ENCODE data around the gene OGFOD2. TPM values are rescaled to one million over a fixed set of nuclear protein-coding genes. Genes with fewer than 3 reads are reported as not detected.

The OGFOD2 gene
- total RNA-seq, 1 donor from 2014 or later, result 8.9 TPM

DNA sequence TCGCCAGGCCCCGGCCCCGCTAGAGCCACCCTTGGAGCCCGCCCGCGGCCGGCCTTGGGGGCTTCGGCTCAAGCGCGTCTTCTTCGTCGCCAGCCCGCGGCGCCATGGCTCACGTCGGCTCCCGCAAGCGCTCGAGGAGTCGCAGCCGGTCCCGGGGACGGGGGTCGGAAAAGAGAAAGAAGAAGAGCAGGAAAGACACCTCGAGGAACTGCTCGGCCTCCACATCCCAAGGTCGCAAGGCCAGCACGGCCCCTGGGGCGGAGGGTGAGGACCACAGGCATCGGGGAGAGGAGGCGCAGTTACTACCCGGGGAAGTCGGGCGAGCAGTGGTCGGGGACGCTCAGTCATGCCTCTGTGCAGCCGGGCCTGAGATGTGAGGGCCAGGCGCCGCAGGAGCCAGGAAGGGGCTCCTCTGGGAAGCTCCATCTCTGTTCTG is 6.0 kb downstream of the OGFOD2 start:
- peak overlapping the region; percentile 79 for H3K4me3 ChIP-seq (ENCODE audit: low read depth, low read length)
- TF ChIP-seq, protein P1, sequence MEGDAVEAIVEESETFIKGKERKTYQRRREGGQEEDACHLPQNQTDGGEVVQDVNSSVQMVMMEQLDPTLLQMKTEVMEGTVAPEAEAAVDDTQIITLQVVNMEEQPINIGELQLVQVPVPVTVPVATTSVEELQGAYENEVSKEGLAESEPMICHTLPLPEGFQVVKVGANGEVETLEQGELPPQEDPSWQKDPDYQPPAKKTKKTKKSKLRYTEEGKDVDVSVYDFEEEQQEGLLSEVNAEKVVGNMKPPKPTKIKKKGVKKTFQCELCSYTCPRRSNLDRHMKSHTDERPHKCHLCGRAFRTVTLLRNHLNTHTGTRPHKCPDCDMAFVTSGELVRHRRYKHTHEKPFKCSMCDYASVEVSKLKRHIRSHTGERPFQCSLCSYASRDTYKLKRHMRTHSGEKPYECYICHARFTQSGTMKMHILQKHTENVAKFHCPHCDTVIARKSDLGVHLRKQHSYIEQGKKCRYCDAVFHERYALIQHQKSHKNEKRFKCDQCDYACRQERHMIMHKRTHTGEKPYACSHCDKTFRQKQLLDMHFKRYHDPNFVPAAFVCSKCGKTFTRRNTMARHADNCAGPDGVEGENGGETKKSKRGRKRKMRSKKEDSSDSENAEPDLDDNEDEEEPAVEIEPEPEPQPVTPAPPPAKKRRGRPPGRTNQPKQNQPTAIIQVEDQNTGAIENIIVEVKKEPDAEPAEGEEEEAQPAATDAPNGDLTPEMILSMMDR (conservative IDR thresholded peaks at IDR 0.05; ENCODE audit: low read depth, low read length), result no peak
- DNase-seq (ENCODE audit: low read depth), result no peak

DNA sequence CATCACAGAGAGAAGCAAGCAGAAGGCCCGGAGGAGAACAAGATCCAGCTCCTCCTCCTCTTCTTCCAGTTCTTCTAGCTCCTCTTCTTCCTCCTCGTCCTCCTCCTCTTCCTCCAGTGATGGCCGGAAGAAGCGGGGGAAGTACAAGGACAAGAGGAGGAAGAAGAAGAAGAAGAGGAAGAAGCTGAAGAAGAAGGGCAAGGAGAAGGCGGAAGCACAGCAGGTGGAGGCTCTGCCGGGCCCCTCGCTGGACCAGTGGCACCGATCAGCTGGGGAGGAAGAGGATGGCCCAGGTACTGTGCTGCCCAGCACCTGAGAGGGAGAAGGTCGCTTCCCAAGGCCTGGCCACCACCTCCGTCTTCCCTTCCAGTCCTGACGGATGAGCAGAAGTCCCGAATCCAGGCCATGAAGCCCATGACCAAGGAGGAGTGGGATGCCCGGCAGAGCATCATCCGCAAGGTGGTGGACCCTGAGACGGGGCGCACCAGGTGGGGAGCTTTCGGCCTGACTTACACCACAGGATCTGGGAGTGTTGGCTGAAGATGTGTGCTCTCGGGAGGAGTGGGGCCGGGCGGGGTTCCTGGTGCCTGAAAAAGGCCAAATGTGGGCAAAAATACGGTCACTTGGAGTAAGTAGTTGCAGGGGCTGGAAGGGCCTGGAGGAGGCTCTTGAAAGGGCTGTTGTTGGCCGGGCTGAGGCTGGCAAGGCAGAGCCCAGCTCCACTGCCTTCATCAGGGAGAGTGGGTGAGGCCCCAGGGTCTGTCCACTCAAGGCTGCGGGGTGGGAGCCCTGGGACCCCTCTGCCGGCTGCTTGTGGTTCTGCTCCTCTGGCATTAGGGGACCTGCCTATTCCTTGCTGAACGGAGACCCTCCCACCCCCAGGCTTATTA is 6.8 kb downstream of the OGFOD2 start:
- TF ChIP-seq, protein P1 (conservative IDR thresholded peaks at IDR 0.05; ENCODE audit: low read depth, low read length), result no peak
- no peak for DNase-seq (ENCODE audit: low read depth)
- peak overlapping the region; percentile 79 for H3K4me3 ChIP-seq (ENCODE audit: low read depth, low read length)

DNA sequence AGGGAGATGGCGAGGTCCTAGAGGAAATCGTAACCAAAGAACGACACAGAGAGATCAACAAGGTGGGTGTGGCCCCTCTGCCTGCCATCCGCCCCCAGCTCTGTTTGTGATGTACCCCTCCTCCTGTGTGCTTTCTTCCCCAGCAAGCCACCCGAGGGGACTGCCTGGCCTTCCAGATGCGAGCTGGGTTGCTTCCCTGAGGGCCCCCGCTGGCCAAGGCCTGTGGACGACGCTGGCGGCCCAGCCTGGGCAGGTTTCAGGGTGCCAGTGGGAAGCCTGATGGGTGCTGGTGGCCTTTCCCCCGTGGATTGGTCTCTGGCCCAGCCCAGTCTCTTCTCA is 7.4 kb downstream of the OGFOD2 start:
- no peak overlapping the region for H3K4me3 ChIP-seq (ENCODE audit: low read depth, low read length)
- TF ChIP-seq, protein P1 (conservative IDR thresholded peaks at IDR 0.05; ENCODE audit: low read depth, low read length), result no peak
- no peak for DNase-seq (ENCODE audit: low read depth)

DNA sequence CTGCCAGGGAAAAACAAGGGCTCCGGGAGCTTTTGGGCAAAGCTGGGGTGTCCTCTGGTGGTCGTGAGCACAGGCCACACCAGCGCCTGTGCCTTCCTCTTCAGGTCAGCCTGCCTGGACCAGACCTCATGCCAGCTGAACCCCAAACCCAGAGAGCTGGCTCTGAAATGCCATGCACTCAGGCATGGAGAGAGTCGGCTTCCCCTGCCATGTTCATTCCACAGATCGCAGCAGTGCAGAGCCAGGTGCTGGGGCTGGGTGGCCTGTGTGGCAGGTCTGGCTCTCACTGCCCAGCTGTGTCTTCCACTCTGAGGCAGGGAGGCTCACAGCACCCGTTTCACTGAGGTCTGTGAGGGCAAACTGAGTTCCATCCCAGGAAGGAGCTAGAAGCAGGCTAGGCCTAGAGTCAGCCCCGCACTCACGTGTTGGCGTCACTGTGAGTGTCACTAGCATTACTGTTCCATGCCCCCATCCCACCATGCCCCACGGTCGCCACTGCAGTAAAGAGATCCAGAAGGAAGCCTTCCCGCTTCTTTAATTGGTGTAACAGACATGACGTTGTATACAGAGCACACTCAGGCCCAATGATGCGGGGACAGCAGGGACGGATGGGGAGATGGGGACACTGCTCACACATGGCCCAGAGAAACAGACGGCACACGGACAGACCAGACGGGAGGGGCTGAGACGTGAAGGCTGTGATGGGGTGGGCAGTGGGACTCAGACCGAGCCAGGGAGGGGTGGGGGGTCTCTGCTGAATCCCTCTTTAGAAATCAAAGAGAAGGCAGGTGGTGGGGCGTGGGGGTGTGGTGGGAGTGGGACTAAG is 8.1 kb downstream of the OGFOD2 start:
- TF ChIP-seq, protein P1 (conservative IDR thresholded peaks at IDR 0.05; ENCODE audit: low read depth, low read length), result no peak
- H3K4me3 ChIP-seq (ENCODE audit: low read depth, low read length), result no peak overlapping the region
- DNase-seq (ENCODE audit: low read depth), result no peak

DNA sequence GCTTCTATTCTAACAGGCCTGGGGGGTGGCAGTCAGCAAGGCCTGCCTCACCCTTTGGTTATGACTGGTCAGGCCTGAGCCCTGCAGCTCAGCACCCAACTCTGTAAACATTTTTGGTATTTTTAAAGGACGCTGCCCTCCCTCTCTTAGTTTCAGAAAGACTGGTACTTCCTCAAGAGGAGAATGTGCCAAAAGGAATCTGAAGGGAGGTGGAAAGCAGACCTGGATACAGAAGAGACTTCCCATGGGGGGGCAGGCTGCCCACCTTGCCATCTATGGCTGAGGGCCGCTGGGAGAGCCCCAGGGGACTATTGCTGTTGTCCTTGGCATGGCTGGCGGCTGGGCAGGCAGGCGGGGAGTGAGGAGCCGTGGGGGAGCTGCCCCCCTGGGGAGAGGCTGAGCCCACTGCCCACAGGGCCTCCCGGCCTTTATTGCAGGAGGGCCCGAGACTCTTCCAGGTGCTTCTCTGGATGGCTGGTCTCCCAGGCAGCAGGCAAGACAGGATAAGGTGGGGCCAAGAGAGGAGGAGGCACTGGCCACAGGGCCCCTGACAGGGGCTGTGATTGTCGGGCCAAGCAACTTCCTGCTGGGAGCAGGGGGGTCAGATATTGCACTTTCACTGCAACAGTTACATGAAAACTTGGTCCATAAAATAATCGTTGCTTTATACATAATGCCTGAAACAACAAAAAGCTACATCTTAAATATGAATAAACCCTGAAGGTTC is 8.9 kb downstream of the OGFOD2 start:
- no peak for DNase-seq (ENCODE audit: low read depth)
- no peak overlapping the region for H3K4me3 ChIP-seq (ENCODE audit: low read depth, low read length)
- TF ChIP-seq, protein P1 (conservative IDR thresholded peaks at IDR 0.05; ENCODE audit: low read depth, low read length), result no peak

DNA sequence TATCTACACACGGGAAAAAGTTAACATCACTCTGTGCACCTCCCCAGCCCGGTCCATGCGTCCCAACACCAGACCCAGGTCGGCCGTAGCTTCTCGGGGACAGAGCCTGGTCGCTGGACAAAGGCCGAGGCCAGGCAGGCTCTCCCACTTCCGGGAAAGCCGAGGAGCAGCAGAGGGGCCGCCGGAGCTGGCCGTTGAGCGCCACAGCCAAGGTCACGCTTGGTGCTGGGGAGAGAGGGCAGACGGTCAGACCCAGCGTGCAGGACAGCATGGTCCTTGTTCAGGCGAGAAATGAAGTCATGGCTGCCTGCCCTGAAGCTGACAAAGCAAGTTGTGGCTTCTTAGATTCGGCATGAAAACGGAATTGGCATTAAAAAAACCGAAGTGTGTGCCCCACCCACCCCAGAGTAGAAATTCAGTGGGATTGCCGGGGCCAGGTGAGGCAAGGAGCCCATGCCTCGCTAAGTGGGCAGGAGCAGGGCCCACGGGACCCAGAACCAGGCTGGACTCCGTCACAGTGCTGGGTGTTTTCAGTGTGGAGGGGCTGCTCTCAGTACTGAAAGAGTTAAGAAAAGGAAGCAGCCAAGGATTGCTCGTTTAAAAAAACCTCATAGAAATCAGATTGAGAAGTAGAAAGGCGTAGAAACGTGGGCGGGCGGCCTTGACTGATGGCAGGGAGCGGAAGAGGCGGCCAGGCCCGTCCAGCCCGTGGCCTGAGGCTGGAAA is 9.7 kb downstream of the OGFOD2 start:
- no peak for DNase-seq (ENCODE audit: low read depth)
- TF ChIP-seq, protein P1 (conservative IDR thresholded peaks at IDR 0.05; ENCODE audit: low read depth, low read length), result no peak
- no peak overlapping the region for H3K4me3 ChIP-seq (ENCODE audit: low read depth, low read length)
